HEK293 (cell line): ENCODE measurements around the gene LBH.

Source experiments
- ATF2 ChIP-seq: fragments of 450-650 bp; formaldehyde crosslinking; IDR thresholded peaks from 2 replicates; pipeline ENCODE4 v1.5.1; 2016; ENCODE audit warnings: missing biosample characterization, missing genetic modification characterization, low read depth
- CTCF ChIP-seq: fragments of 450-650 bp; formaldehyde crosslinking; IDR thresholded peaks from 2 replicates; pipeline ENCODE4 v1.5.1; 2016; ENCODE audit warnings: missing biosample characterization, missing genetic modification characterization
- IKZF3 ChIP-seq: fragments of 450-650 bp; IDR thresholded peaks from 2 replicates; pipeline ENCODE4 v1.5.0; 2018; ENCODE audit warnings: missing biosample characterization, mild to moderate bottlenecking, missing genetic modification characterization, moderate library complexity
- KLF9 ChIP-seq: fragments of 450-650 bp; formaldehyde crosslinking; IDR thresholded peaks from 2 replicates; pipeline ENCODE4 v1.5.1; 2016; ENCODE audit warnings: missing biosample characterization, missing genetic modification characterization, low read depth
- MEIS1 ChIP-seq: sonication (generic); formaldehyde crosslinking; IDR thresholded peaks from 2 replicates; pipeline ENCODE4 v1.8.1; 2022; ENCODE audit warnings: missing genetic modification reagents, mild to moderate bottlenecking, borderline replicate concordance
- REST ChIP-seq: fragments of 450-650 bp; formaldehyde crosslinking; IDR thresholded peaks from 2 replicates; pipeline ENCODE4 v1.5.1; 2016; ENCODE audit warnings: missing biosample characterization, missing genetic modification characterization
- TCF7L2 ChIP-seq: IDR thresholded peaks from 2 replicates; pipeline ENCODE4 v1.6.1; 2011; ENCODE audit warnings: low read depth, mild to moderate bottlenecking, inconsistent platforms, low read length, moderate library complexity, borderline replicate concordance
- YY2 ChIP-seq: fragments of 450-650 bp; formaldehyde crosslinking; IDR thresholded peaks from 2 replicates; pipeline ENCODE4 v1.5.1; 2016; ENCODE audit warnings: missing biosample characterization, missing genetic modification characterization
- ZNF155 ChIP-seq: fragments of 450-650 bp; formaldehyde crosslinking; IDR thresholded peaks from 2 replicates; pipeline ENCODE4 v1.5.1; 2016; ENCODE audit warnings: missing biosample characterization, missing genetic modification characterization
- ZNF274 ChIP-seq, 2 experiments: fragments of 200-500 bp in 1 of 2; fragments of 450-650 bp in 1 of 2; sonication (Bioruptor generic) in 1 of 2; formaldehyde crosslinking in 1 of 2; IDR thresholded peaks; 2 replicates each; pipeline versions ENCODE4 v1.5.1 to v1.6.1; 2014 to 2016; ENCODE audit warnings: borderline replicate concordance in 1 of 2, inconsistent platforms in 1 of 2, low read length in 1 of 2, missing biosample characterization in 1 of 2, missing genetic modification characterization in 1 of 2
- ZNF529 ChIP-seq: fragments of 450-650 bp; formaldehyde crosslinking; IDR thresholded peaks from 2 replicates; pipeline ENCODE4 v1.5.1; 2017; ENCODE audit warnings: missing genetic modification characterization, missing biosample characterization; ENCODE audit not compliant: insufficient replicate concordance
- ZNF558 ChIP-seq: fragments of 450-650 bp; formaldehyde crosslinking; IDR thresholded peaks from 2 replicates; pipeline ENCODE4 v1.5.1; 2016; ENCODE audit warnings: missing biosample characterization, missing genetic modification characterization

GRCh38 chr2:30262716-30263309 lies 31.5 kb downstream of the LBH start:
- TF ChIP-seq CTCF (tag by site-specific recombination) = no peak
- no peak for TF ChIP-seq ATF2
- TF ChIP-seq ZNF558 (tag by site-specific recombination) = no peak
- TF ChIP-seq MEIS1 (CRISPR knock-in tag) = no peak
- no peak for TF ChIP-seq ZNF274 (IDR thresholded peaks at IDR 0.05; ENCODE audit: low read length)
- TF ChIP-seq ZNF274 (tag by site-specific recombination; IDR thresholded peaks at IDR 0.05; ENCODE audit: borderline replicate concordance) = no peak
- no peak for TF ChIP-seq YY2 (tag by site-specific recombination)
- TF ChIP-seq ZNF529 (tag by site-specific recombination) = no peak
- TF ChIP-seq ZNF155 (tag by site-specific recombination) = no peak
- no peak for TF ChIP-seq TCF7L2
- no peak for TF ChIP-seq REST (tag by site-specific recombination)
- TF ChIP-seq KLF9 (tag by site-specific recombination) = no peak
- TF ChIP-seq IKZF3 = no peak
